ENCODE measurements around the gene PCDHGB1.
"Not testable (repeated sequence)": the region's sequence is repeated elsewhere in the genome, so short reads cannot be mapped to it uniquely, and the experiment has no call there.

Gene PCDHGB1

DNA sequence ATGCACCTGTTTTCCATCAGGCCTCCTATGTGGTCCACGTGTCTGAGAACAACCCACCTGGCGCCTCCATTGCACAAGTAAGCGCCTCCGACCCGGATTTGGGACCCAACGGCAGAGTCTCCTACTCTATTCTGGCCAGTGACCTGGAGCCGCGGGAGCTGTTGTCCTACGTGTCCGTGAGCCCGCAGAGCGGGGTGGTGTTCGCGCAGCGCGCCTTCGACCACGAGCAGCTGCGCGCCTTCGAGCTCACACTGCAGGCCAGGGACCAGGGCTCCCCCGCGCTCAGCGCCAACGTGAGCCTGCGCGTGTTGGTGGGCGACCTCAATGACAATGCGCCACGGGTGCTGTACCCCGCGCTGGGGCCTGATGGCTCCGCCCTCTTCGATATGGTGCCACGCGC lies 1.7 kb downstream of the PCDHGB1 start:
- no peak for DNase-seq

DNA sequence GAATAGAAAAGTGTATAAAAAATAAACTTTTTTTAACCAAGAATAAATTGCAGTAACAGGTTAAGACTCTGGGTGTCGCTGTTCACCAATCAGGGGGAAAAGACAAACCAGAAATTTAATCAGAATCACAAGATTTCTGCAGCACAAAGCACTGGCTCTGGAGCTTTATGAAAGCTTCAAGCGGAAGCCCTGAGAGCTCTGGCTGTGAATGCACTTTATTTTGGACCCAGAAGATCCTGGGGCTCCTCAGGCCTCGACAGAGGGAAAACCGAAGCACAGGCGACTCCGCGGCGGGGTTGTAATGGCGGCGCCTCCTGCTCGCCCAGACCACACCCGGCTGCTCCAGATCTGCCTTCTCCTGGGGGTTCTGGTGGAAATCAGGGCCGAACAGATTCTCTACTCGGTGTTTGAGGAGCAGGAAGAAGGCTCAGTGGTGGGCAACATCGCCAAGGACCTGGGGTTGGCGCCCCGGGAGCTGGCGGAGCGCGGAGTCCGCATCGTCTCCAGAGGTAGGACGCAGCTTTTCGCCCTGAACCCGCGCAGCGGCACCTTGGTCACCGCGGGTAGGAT lies 5.1 kb downstream of the PCDHGB1 start, which contains the start of gene PCDHGA4:
TSS of gene PCDHGA4 (plus strand) at position 122 of the 570 bp plus-strand sequence. CDS start at position 209, 87 bp downstream.
- no peak for DNase-seq

DNA sequence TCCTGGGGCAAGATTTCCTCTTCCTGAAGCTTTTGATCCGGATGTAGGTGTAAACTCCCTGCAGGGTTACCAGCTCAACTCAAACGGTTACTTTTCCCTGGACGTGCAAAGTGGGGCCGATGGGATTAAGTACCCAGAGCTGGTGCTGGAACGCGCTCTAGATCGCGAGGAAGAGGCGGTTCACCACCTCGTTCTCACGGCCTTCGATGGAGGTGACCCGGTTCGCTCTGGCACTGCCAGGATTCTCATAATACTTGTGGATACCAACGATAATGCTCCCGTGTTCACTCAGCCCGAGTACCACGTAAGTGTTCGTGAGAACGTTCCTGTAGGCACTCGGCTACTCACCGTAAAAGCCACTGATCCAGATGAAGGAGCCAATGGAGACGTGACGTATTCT lies 5.7 kb downstream of the PCDHGB1 start:
- no peak for DNase-seq

DNA sequence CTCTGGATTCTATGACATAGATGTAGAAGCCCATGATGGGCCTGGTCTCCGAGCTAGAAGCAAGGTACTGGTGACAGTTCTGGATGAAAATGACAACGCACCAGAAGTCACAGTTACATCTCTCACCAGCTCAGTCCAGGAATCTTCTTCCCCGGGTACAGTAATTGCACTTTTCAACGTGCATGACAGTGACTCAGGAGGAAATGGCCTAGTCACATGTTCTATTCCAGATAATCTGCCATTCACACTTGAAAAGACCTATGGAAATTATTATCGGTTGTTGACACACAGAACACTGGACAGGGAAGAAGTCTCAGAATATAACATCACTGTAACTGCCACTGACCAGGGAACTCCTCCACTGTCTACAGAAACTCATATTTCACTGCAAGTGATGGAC lies 6.2 kb downstream of the PCDHGB1 start:
- DNase-seq = no peak

DNA sequence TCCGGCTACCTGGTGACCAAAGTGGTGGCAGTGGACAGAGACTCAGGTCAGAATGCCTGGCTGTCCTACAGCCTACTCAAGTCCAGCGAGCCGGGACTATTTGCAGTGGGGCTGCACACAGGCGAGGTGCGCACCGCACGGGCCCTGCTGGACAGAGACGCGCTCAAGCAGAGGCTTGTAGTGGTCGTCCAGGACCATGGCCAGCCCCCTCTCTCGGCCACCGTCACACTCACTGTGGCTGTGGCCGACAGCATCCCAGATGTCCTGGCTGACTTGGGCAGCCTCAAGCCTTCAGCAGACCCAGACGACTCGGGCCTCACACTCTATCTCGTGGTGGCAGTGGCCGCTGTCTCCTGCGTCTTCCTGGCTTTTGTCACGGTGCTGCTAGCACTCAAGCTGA lies 7.1 kb downstream of the PCDHGB1 start:
- no peak for DNase-seq

DNA sequence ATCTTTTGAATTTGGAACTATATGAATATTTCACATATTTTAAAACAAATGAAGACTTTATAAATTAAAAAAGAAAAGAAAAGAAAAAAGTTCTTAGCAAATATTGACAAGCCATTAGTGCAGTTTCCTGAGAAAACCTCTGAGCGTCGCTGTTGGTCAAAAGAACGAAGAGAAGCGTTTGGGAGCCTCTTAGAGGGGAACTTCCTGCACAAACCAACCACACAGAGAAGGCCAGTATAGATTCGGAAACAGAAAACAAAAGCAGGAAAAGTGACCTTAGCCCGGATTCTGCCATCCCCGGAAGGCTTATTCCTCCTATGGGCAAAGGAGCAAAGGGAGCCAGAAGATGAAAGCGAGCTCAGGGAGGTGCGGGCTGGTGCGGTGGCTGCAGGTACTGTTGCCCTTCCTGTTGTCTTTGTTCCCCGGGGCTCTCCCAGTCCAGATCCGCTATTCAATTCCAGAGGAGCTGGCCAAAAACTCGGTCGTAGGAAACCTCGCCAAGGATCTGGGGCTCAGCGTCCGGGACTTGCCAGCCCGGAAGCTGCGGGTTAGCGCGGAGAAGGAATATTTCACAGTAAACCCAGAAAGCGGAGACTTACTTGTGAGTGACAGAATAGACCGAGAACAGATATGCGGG lies 10.0 kb downstream of the PCDHGB1 start, which contains the start of gene PCDHGB2:
TSS of gene PCDHGB2 (plus strand) at position 205 of the 637 bp plus-strand sequence. CDS start at position 347, 142 bp downstream.
- DNase-seq = peak; percentile 15

DNA sequence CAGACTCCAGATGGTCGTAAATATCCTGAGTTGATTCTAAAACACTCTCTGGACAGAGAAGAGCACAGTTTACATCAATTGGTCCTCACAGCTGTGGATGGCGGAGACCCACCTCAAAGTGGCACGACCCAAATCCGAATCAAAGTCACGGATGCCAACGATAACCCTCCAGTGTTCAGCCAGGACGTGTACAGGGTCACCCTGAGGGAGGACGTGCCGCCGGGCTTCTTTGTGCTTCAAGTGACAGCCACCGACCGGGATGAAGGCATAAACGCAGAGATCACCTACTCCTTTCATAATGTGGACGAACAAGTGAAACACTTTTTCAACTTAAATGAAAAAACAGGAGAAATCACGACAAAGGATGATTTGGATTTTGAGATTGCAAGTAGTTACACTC lies 10.8 kb downstream of the PCDHGB1 start:
- no peak for DNase-seq

DNA sequence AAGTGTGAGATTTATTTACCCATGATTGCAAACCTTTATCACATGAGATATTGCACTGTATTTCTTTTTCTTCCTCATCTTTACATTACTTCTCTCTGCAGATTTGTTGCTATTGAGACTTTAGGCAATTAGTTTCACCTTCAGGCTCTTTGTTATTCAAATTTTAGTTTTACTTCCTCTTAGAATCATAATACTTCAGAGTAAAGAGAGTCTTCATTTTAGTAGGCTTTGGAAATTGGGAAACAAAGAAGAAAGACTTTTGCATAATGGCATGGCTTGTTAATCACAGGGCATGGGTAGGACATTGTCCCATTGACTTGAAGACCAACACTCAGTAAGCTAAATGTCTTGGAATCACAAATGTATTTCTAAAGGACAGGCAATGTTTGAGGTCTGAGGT lies 12.8 kb downstream of the PCDHGB1 start:
- no peak for DNase-seq

DNA sequence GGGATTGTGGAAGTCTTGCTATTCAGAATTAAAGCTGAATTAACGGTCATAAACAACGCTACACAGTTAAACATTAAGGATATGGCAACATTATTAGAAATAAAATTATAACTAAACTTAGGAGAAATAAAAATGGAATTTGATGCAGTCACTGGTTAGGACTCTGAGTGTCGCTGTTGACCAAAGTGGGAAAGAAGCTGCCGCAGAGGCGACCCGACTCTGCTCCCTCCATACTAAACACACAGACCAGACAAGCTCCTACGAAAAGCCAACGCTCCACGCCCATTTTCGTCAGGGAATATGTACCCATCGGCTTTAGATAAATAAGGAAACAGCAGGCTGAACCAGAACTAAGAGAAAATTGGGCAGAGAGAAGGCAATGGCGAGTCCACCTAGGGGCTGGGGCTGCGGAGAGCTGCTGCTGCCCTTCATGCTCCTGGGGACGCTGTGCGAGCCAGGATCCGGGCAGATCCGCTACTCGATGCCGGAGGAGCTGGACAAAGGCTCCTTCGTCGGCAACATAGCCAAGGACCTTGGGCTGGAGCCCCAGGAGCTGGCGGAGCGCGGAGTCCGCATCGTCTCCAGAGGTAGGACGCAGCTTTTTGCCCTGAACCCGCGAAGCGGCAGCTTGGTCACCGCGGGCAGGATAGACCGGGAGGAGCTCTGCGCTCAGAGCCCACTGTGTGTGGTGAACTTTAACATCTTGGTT lies 14.2 kb downstream of the PCDHGB1 start, which contains the start of gene PCDHGA5:
TSS of gene PCDHGA5 (plus strand) at position 211 of the 709 bp plus-strand sequence. CDS start at position 380, 169 bp downstream.
- DNase-seq = peak; percentile 26

DNA sequence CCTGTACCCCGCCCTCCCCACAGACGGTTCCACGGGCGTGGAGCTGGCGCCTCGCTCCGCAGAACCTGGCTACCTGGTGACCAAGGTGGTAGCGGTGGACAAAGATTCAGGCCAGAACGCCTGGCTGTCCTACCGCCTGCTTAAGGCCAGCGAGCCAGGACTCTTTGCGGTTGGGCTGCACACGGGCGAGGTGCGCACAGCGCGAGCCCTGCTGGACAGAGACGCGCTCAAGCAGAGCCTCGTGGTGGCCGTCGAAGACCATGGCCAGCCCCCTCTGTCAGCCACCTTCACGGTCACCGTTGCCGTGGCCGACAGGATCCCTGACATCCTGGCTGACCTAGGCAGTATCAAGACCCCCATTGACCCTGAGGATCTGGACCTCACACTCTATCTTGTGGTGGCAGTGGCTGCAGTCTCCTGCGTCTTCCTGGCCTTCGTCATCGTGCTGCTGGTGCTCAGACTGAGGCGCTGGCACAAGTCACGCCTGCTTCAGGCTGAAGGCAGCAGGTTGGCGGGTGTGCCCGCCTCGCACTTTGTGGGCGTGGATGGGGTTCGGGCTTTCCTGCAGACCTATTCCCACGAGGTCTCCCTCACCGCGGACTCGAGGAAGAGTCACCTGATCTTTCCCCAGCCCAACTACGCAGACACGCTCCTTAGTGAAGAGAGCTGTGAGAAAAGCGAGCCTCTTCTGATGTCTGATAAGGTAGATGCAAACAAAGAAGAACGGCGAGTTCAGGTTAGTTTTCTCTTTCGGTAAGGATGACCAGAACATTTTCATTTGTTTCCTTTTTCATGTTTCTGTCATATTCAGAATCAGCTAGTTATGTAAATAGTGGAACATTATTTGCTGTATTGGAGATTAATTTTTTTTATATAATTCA lies 16.4 kb downstream of the PCDHGB1 start:
- no peak for DNase-seq

DNA sequence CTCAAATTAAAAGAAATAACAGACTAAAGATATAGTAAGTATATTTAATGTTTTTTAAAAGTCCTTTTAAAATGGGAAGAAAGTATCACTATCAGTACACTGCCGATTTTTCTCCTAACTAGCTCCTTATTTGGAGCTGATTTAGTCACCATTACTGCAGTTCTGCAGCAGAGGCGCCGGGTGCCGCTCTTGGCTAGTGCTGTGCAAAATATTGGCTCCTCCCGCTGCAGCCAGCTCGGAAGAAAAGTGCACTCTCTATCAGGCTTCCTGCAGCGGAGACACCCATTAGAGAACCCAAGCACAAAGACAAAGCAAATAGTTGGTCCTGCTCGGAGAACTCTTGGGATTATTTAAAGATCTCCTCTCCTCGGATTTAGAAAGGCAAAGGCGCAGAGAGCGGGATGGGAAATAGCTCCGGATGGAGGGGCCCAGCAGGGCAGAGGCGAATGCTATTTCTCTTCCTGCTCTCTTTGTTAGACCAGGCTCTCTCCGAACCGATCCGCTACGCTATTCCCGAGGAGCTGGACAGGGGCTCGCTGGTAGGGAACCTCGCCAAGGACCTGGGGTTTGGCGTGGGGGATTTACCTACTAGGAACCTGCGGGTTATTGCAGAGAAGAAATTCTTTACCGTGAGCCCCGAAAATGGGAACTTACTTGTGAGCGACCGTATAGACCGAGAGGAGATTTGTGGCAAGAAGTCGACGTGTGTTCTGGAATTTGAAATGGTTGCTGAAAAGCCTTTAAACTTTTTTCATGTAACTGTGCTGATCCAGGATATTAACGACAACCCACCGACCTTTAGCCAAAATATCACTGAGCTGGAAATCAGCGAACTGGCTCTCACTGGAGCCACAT lies 20.3 kb downstream of the PCDHGB1 start, which contains the start of gene PCDHGB3:
TSS of gene PCDHGB3 (plus strand) at position 249 of the 855 bp plus-strand sequence. CDS start at position 402, 153 bp downstream.
- DNase-seq = no peak

DNA sequence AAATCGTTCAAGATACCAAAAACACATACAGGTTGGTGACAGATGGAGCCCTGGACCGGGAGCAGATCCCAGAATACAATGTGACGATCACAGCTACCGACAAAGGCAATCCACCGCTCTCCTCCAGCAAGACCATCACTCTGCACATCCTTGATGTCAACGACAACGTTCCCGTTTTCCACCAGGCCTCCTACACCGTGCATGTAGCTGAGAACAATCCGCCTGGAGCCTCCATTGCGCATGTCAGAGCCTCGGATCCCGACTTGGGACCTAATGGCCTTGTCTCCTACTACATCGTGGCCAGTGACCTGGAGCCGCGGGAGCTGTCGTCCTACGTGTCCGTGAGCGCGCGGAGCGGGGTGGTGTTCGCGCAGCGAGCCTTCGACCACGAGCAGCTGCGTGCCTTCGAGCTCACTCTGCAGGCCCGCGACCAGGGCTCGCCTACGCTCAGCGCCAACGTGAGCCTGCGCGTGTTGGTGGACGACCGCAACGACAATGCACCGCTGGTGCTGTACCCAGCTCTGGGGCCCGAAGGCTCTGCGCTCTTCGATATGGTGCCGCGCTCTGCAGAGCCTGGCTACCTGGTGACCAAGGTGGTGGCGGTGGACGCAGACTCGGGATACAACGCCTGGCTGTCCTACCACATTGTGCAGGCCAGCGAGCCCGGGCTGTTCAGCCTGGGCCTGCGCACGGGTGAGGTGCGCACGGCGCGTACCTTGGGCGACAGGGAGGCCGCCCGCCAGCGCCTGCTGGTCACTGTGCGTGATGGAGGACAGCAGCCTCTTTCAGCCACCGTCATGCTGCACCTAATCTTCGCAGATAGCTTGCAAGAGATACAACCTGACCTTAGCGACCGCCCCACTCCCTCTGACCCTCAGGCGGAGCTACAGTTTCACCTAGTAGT lies 21.9 kb downstream of the PCDHGB1 start:
- no peak for DNase-seq

DNA sequence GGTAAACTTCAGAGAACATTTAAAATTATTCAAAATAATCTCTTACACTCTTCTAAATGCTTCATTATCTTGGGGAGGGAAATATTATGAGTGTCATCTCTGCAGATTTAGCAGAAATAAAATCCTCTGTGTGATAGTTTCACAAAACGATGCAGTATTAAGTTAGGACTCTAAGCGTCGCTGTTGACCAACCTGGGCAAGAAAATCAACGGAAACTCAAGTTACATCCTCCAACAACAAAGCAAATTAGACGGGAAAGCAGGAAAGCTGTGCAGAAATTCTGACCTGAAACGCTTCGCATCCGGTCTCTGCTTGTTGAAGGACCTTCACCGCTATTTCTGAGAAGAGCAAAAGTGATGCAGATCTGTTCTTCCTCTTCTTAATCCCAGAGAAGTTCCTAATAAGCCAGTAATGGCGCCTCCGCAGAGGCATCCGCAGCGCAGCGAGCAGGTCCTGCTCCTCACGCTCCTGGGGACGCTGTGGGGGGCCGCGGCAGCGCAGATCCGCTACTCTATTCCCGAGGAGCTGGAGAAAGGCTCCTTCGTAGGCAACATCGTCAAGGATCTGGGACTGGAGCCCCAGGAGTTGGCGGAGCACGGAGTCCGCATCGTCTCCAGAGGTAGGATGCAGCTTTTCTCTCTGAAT lies 23.9 kb downstream of the PCDHGB1 start, which contains the start of gene PCDHGA6:
TSS of gene PCDHGA6 (plus strand) at position 219 of the 645 bp plus-strand sequence. CDS start at position 412, 193 bp downstream.
- peak; percentile 36 for DNase-seq

DNA sequence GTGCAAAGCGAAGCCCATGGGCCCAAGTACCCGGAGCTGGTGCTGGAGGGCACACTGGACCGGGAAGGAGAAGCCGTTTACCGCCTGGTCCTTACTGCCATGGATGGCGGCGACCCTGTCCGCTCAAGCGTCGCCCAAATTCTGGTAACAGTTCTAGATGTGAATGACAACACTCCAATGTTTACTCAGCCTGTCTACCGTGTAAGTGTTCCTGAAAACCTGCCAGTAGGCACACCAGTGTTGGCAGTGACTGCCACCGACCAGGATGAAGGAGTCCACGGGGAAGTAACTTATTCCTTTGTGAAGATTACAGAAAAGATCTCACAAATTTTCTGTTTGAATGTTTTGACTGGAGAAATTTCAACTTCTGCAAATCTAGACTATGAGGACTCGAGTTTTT lies 24.7 kb downstream of the PCDHGB1 start:
- no peak for DNase-seq

DNA sequence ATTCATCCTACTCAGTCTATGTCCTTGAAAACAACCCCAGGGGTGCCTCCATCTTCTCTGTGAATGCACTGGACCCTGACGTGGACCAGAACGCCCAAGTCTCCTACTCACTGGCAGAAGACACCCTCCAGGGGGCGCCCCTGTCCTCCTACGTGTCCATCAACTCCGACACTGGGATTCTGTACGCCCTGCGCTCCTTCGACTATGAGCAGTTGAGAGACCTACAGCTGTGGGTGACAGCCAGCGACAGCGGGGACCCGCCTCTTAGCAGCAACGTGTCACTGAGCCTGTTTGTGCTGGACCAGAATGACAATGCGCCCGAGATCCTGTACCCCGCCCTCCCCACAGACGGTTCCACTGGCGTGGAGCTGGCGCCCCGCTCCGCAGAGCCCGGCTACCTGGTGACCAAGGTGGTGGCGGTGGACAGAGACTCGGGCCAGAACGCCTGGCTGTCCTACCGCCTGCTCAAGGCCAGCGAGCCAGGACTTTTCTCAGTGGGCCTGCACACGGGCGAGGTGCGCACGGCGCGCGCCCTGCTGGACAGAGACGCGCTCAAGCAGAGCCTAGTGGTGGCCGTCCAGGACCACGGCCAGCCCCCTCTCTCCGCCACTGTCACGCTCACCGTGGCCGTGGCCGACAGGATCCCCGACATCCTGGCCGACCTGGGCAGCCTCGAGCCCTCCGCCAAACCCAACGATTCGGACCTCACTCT lies 25.7 kb downstream of the PCDHGB1 start:
- not testable (repeated sequence) for DNase-seq

DNA sequence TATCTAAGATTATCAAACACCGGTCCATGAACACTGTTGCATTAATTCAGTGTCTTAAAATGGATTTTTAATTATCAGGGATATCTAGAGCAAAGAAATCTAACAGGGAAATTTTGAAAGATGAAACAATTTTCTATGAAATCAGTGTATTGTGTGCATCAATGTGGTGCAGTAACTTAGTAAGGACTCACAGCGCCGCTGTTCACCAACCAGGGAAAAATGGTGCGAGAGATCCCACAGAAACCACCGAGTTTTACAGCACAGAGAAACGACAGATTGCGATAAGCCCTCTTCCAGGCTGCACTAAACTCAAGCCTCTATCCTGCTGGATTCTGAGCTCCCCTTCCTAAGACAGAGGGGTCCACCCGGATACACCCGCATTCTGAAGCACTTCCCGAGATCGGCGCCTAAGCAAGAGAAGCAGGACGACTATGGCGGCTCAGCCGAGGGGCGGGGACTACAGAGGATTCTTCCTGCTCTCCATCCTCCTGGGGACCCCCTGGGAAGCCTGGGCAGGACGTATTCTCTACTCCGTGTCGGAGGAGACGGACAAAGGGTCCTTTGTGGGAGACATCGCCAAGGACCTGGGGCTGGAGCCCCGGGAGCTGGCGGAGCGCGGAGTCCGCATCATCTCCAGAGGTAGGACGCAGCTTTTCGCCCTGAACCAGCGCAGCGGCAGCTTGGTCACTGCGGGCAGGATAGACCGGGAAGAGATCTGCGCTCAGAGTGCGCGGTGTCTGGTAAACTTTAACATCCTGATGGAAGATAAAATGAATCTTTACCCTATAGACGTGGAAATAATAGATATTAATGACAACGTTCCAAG lies 32.8 kb downstream of the PCDHGB1 start, which contains the start of gene PCDHGA7:
TSS of gene PCDHGA7 (plus strand) at position 274 of the 826 bp plus-strand sequence. CDS start at position 432, 158 bp downstream.
- no peak for DNase-seq

DNA sequence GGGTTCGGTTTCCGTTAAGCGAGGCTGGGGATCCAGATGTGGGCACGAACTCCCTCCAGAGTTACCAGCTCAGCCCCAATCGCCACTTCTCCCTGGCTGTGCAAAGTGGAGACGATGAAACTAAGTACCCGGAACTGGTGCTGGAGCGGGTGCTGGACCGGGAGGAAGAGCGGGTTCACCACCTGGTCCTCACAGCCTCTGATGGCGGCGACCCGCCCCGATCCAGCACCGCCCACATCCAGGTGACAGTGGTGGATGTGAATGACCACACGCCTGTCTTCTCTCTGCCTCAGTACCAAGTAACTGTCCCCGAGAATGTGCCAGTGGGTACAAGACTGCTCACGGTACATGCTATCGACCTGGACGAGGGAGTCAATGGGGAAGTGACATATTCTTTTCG lies 33.4 kb downstream of the PCDHGB1 start:
- no peak for DNase-seq

Data from retina (tissue), 1 donor.